HG03103 (cell line): Measurements from ENCODE around the gene ERC1.
"Not testable (repeated sequence)": the region's sequence is repeated elsewhere in the genome, so short reads cannot be mapped to it uniquely, and the experiment has no call there.

ENCODE experiments used
- ATAC-seq: cut with Tn5 transposase; IDR thresholded peaks from one replicate; pipeline ENCODE4 v1.9.1; 2021; ENCODE audit warnings: low read depth; ENCODE audit not compliant: unreplicated experiment

ERC1 gene

DNA sequence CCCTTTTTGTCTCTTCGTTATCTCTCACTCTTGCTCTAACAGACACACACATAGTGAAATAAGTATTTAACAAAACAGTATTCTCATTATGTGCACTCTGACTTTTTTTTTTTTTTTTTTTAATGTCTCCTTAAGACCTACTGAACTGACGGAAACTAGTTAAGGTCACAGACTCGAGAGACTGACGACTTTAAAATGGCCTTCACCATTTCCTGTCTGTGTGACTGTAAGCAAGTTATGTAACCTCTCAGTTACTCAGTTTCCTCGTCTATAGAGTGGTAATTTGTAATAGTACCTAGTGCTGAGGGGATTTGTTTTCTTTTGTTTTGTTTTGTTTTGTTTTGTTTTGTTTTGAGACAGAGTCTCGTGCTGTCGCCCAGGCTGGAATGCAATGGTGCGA is 318.6 kb downstream of the ERC1 start:
- ATAC-seq, result no peak

- no peak for ATAC-seq
These were observed 319.6 kb downstream of the ERC1 start for GRCh38 chr12:1310653-1311052.

DNA sequence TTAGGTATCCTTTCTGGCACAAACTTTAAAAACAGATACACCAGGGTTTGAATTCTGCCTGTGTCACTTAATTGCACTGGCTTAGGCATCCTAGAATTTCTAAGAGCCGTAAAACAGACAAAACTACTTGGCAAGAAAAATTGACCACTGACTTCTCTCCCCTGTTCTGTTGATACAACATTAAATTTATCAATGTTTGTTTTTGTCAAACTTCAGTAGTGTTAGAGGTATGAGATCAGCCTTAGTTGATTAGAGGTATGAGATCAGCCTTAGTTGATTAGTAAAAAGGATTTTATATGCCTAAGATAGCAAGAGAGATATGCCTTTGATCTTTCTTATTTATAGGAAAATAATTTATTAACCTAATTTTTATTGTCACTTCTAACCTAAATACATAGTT is 320.1 kb downstream of the ERC1 start:
- ATAC-seq, result no peak

DNA sequence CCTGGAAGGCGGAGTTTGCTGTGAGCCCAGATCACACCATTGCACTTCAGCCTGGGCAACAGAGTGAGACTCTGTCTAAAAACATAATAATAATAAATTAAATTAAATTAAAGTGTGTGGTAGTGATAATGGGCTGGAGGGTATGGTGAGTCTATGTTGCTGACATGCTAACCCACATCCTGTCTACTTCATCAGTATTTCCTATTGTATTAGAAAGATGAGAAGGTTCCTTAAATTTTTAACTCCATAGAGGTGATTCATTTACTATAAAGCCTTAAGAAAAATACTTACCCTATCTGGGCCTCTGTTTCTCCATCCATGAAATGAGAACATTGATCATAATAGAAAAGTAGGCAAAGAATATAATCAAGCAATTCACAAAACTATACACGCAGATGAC is 322.9 kb downstream of the ERC1 start:
- ATAC-seq, result no peak

DNA sequence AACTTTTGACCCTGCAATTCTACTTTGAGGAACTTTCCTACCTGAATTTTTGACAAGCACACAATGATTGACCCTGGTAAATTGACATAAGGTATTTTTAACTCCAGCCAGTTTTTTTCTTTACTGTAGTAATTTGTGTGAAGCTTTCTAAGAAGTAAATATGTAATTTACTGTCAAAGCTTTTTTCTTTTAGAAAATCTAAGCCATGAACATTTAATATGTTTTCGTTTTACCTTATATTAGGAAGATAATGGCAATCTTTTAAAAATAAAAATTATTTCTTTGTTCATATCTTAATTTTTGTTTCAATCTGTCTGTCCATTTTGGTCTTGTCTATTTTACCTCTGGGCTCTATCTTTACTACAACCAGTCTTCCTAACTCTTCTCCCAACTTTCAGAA is 323.5 kb downstream of the ERC1 start:
- ATAC-seq, result no peak

GRCh38 chr12:1316991-1317390 is 326.0 kb downstream of the ERC1 start:
- not testable (repeated sequence) for ATAC-seq

DNA sequence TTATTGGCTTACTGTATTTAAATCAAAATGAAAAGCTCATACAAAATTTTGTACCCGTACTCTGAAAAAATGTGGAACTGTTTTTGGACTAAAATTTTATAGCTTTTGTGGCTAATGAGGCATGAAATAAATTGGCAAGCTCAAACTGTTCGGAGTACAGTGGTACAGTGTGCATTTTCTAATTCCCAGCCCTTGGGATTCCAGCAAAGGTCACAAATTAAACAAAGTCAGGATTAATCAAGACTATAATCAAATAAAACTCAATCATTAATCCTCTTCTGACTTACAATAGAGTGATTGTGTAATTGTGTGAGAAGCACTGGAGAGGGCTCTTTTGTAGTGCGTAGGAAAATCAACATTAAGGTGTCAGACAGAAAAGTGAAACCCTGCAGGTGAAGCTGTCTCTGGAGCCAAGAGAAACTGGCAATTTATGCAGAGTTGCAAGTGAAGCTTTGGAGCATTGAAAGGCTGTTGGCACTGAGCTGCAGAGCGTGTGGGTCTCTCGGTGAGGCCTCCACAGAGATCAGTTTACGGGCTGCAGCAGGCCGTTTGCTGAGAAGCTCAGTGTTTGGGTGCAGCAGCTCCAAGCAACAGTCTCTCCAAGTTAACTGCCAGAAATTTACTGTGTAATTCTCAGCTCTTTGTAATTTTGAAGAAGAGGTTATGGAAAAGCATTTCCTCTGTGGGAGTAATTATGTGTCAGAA is 327.5 kb downstream of the ERC1 start:
- no peak for ATAC-seq

DNA sequence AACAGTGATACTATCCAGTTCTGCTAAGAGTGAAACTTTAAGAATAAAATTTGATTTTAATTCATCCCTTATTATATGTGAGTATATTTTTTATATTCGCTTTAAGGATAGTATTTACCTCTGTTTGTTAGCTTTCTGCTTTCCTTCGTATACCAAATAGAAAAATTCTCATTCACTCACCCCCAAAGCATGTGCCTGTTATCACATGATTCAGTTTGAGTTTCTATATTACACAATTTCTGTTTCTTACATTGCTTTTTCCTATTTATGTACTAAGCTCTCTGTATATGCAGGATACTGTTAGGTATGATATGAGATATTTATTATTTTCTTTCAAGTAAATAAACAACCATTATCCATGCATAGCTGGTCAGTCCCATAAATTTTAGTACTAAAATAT is 328.2 kb downstream of the ERC1 start:
- no peak for ATAC-seq

- no peak for ATAC-seq
These were observed 329.0 kb downstream of the ERC1 start for GRCh38 chr12:1320021-1320420.

- ATAC-seq, result no peak
These were observed 331.8 kb downstream of the ERC1 start for GRCh38 chr12:1322821-1323220.

GRCh38 chr12:1324099-1324498 is 333.1 kb downstream of the ERC1 start:
- no peak for ATAC-seq

DNA sequence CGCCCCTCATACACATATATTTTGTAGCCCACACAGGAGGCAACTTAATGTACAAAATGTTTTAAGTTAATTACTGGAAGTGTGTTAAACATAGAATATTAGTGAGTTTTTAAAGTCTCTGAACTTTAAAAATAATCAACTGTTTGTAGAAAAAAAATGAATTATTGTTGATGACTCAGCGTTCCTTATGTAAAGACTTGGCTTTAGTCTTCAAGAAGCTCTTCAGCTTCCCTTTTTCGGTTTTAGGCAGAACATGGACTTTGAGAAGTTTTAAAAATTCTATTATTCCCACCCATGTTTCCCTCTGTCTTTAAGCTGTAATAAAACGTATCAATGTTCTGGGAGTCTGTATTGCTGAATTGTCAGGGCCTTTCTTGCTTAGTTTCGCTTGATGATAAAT is 333.9 kb downstream of the ERC1 start:
- ATAC-seq, result no peak

GRCh38 chr12:1325666-1326065 is 334.6 kb downstream of the ERC1 start:
- ATAC-seq, result no peak

DNA sequence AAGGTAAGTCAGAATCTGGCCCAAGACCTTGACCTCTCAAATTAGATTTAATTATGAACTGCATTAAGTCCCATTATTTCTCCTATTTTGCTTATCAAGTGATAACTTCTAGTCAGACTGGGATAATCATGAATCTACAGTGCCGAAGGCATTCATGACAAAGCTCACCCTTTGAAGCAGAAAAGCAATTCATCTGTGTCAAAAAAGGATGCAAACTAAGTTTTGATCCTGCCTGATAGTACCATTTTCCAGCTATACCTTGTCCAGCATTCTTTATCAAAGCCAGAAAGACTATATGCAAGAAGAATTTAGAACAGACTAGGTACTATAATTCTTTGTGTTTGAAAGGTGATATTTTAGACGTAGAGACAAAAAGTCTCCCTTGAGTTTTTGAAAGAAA is 335.2 kb downstream of the ERC1 start:
- ATAC-seq, result no peak

DNA sequence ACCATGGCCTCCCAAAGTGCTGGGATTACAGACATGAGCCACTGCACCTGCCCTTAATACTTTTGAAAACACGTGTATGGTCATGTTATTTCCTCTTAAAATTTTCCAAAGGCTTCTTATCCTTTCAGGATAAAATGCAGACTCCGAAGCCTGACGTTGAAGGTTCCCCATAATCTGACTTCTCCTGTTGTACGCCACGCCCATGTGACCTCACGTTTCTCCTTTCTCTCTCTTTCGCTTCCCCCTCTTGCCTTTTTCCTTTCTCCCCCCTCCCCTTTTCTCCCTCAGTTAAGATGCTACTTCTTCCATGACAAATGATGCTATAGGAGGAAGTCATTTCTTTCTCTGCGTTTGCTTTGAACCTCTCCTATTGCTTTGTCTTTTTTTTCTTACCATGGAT is 337.4 kb downstream of the ERC1 start:
- no peak for ATAC-seq

- ATAC-seq, result no peak
These were observed 338.9 kb downstream of the ERC1 start for GRCh38 chr12:1329784-1330476.

GRCh38 chr12:1330477-1330827 is 339.4 kb downstream of the ERC1 start:
- no peak for ATAC-seq

GRCh38 chr12:1332327-1332726 is 341.3 kb downstream of the ERC1 start:
- no peak for ATAC-seq

- no peak for ATAC-seq
These were observed 347.6 kb downstream of the ERC1 start for GRCh38 chr12:1338483-1339177.

GRCh38 chr12:1339178-1339541 is 348.1 kb downstream of the ERC1 start:
- ATAC-seq, result not testable (repeated sequence)

- ATAC-seq, result no peak
These were observed 348.7 kb downstream of the ERC1 start for GRCh38 chr12:1339618-1340319.
